Suppressor macrophage (primary cell): ENCODE data around the gene ARHGAP32.

Experiments used
- DNase-seq, 4 experiments: peaks; one replicate each; pipeline ENCODE4 v3.0.0-alpha.2; 2020 to 2022
- total RNA-seq, 17 experiments: gene quantifications; one replicate each; lab custom pipeline; 2026; ENCODE audit warnings: mixed read lengths in 6 of 17, inconsistent platforms in 3 of 17; lab: John Stamatoyannopoulos, UW

ARHGAP32 gene
- total RNA-seq, result 1.7 to 11.2 (median 4.4) reads per million in 17 experiments

GRCh38 chr11:129192150-129192549 is at the start of gene ARHGAP32:
TSS of gene ARHGAP32 (minus strand) at chr11:129192325. CDS start at chr11:129192198, 127 bp downstream.
- DNase-seq, result no peak

DNA sequence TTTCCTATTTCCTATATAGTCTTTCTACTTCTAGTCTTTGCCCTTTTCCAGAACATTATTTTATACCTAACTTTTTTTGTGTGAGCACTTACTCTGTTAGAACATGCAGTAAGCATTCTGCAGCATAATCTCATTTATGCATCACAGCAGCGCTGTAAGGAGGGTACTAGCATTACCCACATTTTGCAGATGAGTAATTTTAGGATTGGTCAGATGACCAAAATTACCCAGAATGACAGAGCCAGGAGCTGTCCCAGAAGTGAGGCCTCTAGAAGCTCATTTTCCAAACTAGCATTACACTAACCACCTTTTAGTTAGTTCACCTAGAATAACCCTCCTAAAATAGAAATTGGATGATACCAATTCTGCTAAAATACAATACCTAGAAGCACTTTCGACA is 47.1 kb upstream of the ARHGAP32 start:
- no peak for DNase-seq

- DNase-seq, result no peak
Observed at GRCh38 chr11:129237880-129238638, 45.9 kb upstream of the ARHGAP32 start.

DNA sequence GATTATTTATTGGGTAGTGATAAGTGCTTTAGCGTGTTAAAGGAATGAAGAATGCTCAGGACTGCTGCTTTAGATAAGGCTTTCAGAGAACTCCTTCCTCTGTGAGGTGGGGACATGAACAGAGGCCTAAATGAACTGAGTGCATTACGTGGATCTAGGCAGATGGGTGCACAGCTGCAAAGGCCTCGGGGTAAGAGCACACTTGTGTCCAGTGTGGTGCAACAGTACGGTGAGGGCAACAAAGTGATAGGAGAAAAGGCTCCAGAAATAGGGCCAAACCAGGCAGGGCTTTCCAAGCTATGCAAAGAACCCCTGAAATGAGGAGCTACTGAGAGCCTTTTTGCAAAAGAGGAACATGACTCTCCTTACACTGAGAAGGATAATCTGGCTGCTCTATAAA is 45.3 kb upstream of the ARHGAP32 start:
- no peak for DNase-seq

DNA sequence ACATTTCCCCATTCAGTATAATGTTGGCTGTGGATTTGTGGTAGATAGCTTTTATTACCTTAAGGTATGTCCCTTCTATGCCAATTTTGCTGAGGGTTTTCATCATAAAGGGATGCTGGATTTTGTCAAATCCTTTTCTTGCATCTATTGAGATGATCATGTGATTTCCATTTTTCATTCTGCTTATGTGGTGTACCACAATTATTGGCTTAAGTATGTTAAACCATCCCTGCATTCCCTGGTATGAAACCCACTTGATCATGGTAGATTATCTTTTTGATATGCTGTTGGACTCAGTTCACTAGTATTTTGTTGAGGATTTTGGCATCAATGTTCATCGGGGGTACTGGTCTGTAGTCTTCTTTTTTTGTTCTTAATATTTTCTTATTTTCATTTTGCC is 44.7 kb upstream of the ARHGAP32 start:
- no peak for DNase-seq

DNA sequence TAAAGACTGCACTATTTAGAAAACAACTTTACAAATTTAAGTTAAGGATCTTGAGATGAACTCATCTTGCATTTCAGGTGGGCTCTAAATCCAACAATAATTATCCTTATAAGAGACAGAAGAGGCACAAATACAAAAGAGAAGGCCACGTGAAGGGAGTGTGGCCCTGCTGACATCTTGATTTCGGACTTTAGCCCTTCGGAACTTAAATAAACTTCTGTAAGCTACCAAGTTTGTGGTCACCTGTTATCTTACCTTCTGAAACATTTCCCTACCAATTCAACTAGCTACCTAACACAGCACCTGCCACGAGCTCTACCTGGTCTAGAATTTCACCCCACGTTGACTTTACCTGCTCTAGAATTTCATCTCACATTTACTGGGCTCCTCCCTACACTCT is 42.9 kb upstream of the ARHGAP32 start:
- DNase-seq, result no peak

DNA sequence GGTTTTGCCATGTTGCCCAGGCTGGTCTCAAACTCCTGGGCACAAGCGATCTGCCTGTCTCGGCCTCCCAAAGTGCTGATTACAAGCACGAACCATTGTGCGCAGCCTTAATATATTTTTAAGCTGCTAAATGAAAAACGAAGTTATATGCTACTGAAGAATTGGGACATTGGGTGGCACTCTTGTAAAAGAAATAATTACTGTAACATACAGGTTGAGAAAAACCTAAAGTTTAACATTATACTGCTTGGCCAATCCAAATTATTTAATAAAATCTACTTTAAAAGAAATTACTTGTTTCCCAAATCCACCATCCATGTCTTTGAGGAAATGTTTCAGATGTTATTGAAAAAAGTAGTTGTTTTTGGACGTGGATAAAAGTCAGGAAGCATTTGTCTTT is 37.9 kb upstream of the ARHGAP32 start:
- DNase-seq, result peak in 2 of 4 experiments; percentile 24 to 44

GRCh38 chr11:129226207-129226798 is 34.2 kb upstream of the ARHGAP32 start:
- no peak for DNase-seq

DNA sequence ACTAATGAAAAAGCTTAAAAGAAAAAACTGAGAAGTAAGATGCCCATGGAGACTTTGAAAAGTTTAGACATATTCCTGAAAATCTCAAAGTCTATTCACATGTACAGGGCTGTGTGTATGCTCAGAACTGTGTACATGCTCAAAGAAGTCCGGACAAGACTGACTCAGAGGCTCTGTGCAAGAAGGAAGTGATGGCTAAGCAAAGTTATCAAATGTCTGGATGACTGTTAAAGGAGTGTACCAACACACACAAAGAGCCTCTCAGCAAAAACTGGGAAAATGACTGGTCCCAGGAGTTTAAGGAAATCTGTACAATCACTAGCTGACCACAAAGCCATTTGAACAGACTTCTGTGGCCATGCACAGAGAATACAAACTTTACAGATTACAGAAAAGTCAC is 33.1 kb upstream of the ARHGAP32 start:
- peak in 3 of 4 experiments; percentile 9 to 16 (median 16) for DNase-seq

- DNase-seq, result no peak
Observed at GRCh38 chr11:129224538-129224937, 32.4 kb upstream of the ARHGAP32 start.

DNA sequence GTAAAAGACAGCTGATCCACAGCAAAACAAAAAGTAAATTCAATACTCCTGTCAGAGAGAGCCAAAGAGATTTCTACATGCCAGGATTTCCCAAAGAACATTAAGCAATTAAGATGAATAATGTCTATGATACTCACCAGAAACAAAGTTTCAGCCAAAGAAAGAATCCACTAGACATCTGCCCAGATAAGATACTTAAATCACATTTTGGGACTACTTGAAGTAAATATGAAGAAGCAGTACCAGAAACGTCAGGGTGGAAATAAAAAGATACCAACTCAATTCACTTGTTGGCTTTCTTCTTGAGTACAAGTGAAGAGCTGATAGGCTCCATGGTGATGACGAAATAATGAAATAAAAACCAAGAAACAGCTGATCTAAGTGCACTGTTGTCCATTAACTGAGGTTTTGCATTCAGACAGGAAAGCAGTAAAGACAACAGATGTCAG is 31.6 kb upstream of the ARHGAP32 start:
- no peak for DNase-seq

DNA sequence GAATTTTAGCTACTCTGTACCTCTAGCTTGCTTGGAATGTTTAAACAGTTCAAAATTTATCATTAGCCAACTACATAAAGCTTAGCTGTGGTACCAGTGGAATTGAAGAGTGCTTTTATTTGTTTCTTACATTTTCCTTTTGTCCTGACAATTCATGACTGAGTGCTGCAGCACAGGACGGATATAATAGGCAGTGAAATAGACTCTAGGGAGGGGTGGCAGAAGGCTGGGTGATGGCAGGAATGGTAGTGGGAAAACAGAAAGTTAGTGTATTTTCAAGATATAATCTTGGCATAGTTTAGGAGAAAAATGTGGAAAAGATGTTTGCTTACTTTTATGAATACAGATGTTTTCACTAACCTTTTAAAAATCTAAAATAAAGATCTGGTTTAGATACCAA is 31.1 kb upstream of the ARHGAP32 start:
- no peak for DNase-seq

DNA sequence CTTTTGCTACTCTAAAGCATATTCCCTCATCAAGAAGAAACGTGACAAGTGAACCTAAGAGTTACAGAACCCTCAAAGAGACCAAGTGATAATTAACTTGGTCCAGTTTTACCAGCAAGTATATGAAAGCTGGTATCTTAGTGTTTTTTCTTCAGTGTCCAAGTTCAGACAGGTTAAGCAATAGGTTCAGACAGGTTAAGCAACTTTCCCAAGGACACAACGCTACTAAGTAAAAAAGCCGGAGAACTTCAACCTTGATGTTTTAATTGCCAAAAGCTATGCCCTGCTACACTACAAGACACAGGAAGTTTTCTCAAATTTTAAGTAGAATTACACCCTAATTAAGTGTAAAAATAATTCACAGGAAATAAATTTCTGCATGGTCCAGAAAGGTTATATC is 30.0 kb upstream of the ARHGAP32 start:
- DNase-seq, result no peak

GRCh38 chr11:129215506-129216245 is 23.6 kb upstream of the ARHGAP32 start:
- DNase-seq, result no peak

GRCh38 chr11:129214710-129215295 is 22.7 kb upstream of the ARHGAP32 start:
- no peak for DNase-seq

DNA sequence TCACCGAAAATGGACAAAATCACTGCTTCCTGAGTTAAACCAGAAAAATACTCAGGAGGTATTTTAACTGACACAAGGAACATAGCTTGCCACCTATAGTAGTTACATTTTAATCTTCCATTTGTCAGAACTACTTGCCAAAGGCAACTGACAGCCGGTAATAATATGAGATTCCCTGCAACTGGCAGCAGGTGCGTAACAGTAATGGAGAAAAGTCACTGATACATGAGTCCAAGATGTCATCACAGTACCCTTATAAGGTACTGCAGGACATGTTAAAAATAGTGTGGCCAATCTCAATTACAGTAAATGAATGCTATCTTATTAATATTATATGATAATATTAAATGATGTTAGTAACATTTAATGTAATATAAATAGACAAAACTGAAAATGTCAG is 21.1 kb upstream of the ARHGAP32 start:
- DNase-seq, result no peak

GRCh38 chr11:129211397-129211796 is 19.3 kb upstream of the ARHGAP32 start:
- no peak for DNase-seq

DNA sequence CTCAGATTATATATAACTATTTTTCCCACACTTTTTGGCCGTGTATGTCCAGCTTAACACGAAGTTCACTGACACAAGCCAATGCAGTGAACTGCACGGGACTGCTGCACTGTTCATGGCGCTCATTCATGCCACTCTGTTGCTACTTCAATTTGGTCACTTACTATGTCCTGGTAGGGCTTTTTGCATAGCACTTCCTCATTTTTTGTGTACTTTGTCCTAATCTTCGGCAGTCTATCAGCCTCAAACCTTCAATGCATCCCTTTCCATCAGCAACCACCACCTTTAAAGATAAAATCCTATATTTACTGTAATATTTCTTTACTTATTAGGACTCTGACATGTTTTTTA is 18.7 kb upstream of the ARHGAP32 start:
- peak in 1 of 4 experiments; percentile 18 for DNase-seq

DNA sequence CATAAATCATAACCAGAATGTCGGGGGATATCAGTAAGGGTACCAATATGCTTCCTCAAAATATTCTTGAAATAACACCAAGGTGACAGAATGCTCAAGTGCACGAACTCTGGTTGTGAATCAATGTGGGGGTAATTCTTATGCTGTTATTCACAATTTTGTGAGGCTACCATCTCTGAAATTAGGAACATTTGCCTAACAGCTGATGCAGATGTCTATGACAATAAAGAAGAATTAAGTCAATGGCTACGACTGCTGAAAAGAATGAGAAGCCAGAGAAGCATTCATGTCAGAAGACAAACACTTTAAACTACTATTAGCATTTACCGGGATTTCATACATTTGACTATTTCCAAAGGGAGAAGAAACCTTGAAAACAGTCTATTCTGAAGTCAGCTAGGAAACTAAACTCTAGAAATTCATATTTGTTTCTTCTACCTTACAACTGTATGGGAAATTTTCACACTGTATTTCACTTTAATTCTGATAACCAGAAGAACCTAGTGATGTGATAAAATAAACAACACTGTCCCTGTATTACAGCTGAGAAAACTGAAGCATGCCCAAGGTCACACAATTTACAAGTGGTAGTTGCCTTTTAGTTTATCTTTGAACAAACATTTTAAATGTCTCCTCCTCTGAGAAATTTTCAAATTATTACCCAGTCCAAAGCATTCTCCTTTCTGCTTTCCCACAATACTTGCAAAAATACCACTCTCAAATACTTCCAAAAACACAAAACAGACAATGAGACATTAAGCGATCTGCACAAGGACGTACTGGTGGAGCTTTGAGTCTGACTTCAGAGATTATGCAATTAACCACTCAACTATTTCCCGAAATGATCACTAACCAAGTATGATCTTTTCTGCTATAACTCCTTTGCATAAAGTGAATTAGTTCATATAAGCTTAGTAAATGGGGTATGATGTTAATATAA is 18.0 kb upstream of the ARHGAP32 start:
- DNase-seq, result no peak

DNA sequence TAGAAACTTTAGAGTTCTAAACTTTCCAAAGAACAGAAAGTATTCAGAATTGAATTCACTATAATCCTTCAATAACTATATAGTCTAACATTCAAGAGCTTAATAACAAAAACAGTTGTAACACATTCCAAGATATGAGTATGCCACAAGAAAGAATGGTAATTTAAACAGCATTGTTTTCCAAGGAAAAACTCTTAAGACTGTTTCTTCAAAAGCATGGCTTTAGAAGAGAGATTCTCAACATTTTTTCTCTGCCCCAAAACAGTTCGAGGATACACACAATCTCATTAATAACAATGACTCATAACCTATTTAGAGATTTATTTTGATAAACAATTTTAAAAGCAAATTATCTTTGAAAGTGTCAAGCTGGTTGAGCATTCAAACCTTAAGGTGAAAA is 16.7 kb upstream of the ARHGAP32 start:
- no peak for DNase-seq

GRCh38 chr11:129204150-129204838 is 12.2 kb upstream of the ARHGAP32 start:
- DNase-seq, result no peak
